ENCODE data around the gene MCTP2.
"Not testable (repeated sequence)": the region's sequence is repeated elsewhere in the genome, so short reads cannot be mapped to it uniquely, and the experiment has no call there.

Gene MCTP2

DNA sequence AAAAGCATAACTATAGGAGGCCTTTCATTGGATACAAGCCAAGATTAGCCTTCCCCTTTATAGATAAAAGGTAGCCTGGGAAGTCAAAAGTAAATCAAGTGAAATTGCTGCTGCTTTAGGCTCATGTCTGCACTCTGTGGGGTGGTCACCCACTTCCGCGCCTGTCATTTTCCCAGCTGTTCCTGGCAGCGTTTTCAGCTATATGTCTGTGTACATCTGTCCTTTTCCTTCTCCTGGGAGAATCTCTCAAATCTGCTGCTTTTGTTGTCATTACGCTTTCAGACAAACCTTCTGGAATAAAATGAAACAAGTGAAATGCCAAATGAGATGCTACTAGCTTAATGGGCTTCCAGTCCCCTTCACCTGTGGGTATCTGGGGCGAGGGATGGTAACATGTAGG, 211.8 kb downstream of the MCTP2 start:
- no peak for DNase-seq (ENCODE audit: low read depth in 1 of 2, low spot score in 1 of 2)

- DNase-seq (ENCODE audit: low read depth in 1 of 2, low spot score in 1 of 2), result no peak
Observed at GRCh38 chr15:94445566-94446160, 214.3 kb downstream of the MCTP2 start.

DNA sequence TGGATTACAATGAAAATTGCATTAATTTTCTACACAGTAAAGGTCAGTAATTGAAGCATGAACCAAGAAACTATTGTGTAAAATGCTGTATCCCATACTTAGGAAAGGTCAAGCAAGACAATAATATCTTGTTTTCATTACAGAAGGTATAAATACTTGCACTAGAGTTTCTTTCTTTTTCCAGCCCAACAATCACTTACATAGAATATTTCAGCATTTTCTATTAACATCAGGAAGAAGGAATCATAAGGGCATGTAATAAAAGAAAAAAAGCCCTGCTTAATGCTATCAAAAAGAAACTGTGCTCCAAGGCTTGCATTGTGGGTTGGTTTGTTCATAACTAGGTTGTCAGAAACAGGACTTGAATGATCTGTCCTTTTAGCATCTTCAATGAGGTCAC, 215.1 kb downstream of the MCTP2 start:
- DNase-seq (ENCODE audit: low read depth in 1 of 2, low spot score in 1 of 2), result no peak

- no peak for DNase-seq (ENCODE audit: low read depth in 1 of 2, low spot score in 1 of 2)
Observed at GRCh38 chr15:94451466-94451865, 220.1 kb downstream of the MCTP2 start.

- DNase-seq (ENCODE audit: low read depth in 1 of 2, low spot score in 1 of 2), result no peak
Observed at GRCh38 chr15:94453227-94453988, 222.0 kb downstream of the MCTP2 start.

GRCh38 chr15:94455297-94455696, 223.9 kb downstream of the MCTP2 start:
- DNase-seq (ENCODE audit: low read depth in 1 of 2, low spot score in 1 of 2), result no peak

DNA sequence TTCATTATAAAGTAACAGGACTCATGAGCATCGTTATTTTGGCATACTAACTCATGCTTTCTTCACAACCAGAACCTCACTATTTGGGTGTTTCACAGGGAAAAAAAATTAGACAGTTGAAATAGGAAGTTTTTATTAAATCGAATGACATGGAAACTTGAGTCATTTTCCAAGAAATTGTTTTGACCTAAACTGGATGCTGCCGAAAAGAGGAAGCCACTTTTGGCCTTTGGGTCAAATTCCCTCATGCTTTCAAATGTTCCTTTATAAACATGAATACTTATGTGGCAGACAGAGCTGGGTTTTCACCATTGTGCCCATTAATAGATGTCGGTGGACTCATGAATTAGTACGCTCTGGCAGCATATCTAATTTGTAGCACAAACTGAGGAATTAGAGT, 224.9 kb downstream of the MCTP2 start:
- DNase-seq (ENCODE audit: low read depth in 1 of 2, low spot score in 1 of 2), result no peak

- DNase-seq (ENCODE audit: low read depth in 1 of 2, low spot score in 1 of 2), result no peak
Observed at GRCh38 chr15:94457661-94458060, 226.3 kb downstream of the MCTP2 start.

DNA sequence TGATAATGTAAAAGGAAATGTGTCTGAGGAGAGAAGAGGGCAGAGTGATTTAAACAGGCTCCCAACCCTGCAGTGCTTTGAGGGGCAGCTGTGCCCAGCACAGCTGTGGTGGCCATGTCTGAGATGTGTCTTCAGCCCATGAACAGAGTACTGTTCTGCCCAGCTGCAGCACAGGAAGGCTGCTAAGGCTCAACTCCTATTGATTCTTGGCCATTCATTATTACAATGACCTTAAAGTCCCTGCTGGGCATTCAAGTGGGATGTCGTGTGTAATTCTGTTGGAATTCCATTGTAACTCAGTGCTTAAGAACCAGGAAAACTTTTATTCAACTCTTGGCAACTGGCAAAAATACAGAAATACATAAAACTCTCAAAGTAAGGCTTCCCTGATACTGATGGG, 229.3 kb downstream of the MCTP2 start:
- DNase-seq (ENCODE audit: low read depth in 1 of 2, low spot score in 1 of 2), result no peak

DNA sequence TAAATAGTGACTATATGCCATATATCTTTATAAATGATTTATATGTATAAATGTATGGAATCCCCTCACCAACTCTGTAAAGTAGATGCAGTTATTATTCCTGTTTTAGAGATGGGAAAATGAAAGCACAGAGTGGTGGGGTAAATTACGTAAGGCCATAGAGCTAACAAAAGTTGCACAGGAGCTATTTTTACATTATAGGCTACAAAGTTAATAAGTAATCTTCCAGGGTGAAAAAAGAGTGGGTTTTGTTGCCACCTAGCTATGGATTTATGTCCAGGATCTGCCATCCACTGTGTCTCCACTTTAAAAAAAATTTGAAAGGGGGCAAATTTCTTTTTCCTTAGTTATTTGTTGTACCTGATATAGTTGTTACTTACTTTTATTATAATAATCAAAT, 235.7 kb downstream of the MCTP2 start:
- no peak for DNase-seq (ENCODE audit: low read depth in 1 of 2, low spot score in 1 of 2)

DNA sequence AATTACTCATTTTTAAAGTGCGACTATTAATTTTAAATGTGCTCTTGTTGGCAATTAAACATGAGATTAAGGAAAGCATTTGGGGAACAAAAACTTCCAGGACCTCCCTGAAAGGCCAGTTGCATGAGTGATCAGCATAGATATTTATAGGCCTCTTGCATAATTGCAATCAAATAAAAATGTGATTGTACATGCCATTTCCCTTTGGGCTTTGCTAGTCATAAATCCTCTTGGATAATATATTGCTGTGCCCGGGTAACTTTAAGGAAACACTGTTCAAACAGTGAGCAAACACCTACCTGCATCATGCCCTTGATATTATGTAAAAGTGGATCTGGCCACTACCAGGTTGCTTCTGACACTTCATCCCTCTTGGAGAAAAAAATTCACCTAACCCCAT, 239.1 kb downstream of the MCTP2 start:
- no peak for DNase-seq (ENCODE audit: low read depth in 1 of 2, low spot score in 1 of 2)

- DNase-seq (ENCODE audit: low read depth in 1 of 2, low spot score in 1 of 2), result no peak
Observed at GRCh38 chr15:94476686-94477085, 245.3 kb downstream of the MCTP2 start.

GRCh38 chr15:94477913-94478553, 246.7 kb downstream of the MCTP2 start:
- DNase-seq (ENCODE audit: low read depth in 1 of 2, low spot score in 1 of 2), result no peak

GRCh38 chr15:94478763-94479162, 247.4 kb downstream of the MCTP2 start:
- DNase-seq (ENCODE audit: low read depth in 1 of 2, low spot score in 1 of 2), result no peak

DNA sequence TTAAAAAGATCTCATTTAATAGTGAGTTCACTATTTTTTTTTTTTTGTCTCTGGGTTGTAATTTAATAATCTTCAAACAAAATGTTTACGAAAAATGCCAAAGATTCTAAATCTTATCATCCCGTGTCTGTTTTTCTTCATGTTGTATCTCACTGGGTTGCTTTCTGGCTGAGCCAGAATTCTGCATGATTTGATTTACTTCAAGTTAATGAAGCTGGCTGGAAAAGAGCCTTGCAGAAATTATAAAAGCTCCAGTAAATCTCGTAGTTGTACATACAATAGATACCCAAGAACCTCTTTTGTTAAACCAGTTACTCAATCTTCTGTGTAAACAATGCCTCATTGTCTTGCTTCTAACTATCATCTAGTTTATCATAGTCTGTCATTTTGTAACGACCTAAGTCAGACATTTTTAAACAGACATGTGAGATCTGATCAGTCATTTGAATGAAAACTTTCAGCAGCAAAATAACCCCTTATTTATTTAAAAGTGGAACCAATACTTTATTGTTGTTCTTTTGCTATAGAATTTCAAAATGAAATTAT, 249.0 kb downstream of the MCTP2 start:
- DNase-seq (ENCODE audit: low read depth in 1 of 2, low spot score in 1 of 2), result no peak

DNA sequence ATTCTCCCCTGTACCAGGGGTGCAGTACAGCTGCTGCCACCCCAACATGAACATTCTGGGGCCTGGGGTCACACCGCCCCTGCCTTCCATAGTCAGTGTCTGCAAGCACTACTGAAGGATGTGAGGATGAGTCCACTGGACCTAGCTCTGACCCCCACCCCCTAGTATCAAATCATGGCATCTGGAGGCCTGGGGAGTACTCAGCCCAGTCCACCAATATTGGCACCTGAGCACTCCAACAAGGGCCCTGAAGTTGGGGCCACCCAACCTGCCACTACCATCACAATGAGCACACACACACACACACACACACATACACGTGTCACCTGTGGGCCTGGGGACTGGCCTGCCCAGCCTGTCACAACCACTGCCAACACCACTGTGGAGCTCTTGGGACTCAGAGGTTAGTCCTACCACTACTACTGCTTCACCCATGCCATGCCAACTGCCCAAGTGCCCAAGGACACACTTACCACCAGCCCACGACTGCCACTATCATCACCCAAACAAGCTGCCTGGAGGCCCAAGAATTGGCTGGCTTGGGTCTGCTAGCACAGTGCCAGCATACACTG, 253.9 kb downstream of the MCTP2 start:
- DNase-seq (ENCODE audit: low read depth in 1 of 2, low spot score in 1 of 2), result no peak

DNA sequence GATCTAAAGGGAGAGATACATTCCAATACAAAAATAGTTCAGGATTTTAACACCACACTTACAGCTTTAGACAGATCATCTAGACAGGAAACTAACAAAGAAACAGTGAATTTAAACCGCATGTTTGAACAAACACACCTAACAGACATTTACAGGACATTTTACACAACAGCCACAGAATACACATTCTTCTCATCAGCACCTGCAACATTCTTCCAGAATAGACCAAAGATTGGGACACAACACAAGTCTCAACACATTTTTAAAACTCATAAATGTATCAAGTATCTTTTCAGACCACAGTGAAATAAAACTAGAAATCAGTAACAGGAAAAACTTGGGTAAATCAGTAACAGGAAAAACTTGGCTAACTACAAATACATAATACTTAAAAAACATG, 256.3 kb downstream of the MCTP2 start:
- DNase-seq (ENCODE audit: low read depth in 1 of 2, low spot score in 1 of 2), result no peak

DNA sequence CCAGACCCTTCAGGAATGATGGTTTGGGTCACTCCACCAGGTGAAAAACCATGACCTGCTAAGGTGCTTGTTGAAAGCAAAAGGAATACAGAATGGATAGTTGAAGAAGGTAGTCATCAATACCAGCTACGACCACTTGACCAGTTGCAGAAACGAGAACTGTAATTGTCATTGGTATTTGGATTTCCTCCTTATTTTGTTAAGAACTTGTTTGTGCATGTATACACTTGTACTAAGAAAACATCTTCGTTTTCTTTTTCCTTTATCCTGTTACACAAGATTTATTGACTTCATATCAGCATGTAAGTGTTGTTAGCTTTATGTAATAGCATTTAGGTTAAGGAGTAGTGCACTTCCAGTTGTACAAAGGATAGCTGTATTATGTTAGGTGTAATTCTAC, 261.8 kb downstream of the MCTP2 start:
- DNase-seq (ENCODE audit: low read depth in 1 of 2, low spot score in 1 of 2), result no peak

DNA sequence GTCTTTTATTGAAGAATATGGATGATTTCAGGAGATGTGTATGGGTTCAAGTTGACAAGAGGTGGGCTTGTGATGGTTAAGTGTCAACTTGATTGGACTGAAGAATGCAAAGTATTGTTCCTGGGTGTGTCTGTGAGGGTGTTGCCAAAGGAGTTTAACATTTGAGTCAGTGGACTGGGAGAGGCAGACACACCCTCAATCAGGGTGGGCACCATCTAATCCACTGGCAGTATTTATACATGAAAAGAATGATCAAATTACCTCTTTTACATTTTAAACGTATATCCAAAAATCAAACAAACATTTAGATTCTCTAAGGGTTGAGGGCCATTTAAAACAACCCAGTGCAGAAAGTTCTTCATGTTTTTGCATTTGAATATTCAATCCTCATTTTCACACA, 262.2 kb downstream of the MCTP2 start:
- DNase-seq (ENCODE audit: low read depth in 1 of 2, low spot score in 1 of 2), result not testable (repeated sequence)

DNA sequence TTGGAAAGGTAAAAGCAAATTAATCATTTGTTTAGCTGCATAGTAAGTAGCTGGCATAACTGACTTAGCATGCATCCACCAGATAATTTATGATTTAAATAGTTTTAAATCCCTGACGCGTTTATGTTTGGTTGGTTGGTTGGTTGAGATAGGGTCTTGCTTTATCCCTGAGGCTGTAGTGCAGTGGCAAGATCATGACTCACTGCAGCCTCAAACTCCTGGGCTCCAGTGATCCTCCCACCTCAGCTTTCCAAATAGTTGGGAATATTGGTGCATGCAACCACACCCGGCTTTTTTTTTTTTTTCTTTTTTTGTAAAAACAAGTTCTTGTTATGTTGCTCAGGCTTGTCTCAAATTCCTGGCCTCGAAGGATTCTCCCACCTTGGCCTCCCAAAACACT, 263.4 kb downstream of the MCTP2 start:
- no peak for DNase-seq (ENCODE audit: low read depth in 1 of 2, low spot score in 1 of 2)

- DNase-seq (ENCODE audit: low read depth in 1 of 2, low spot score in 1 of 2), result no peak
Observed at GRCh38 chr15:94503293-94503692, 271.9 kb downstream of the MCTP2 start.

DNA sequence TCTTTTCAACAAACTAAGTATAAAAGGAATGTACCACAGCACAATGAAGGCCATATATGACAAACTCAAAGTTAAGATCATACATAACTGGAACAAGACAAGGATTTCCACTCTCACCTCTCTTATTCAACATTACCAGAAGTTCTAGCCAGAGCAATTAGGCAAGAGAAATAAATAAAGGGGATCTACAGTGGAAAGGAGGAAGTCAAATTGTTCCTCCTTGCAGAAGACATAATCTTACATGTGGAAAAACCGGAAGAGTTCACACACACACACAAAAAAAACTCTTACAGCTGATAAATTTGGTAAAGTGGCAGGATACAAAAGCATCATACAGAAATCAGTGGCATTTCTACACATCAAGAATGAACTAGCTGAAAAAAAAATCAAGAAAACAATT, 277.9 kb downstream of the MCTP2 start:
- DNase-seq (ENCODE audit: low read depth in 1 of 2, low spot score in 1 of 2), result no peak
